Body of pancreas (tissue), 4 donors: Measurements from ENCODE around the gene SATB2. TPM values are rescaled to one million over a fixed set of nuclear protein-coding genes. Genes with fewer than 3 reads are reported as not detected.

Experiments
- ATAC-seq: fragments of 150-250 bp; one replicate; pipeline ENCODE4 v1.9.1; 2016
- DNase-seq, 4 donors: peaks; one replicate each; pipeline ENCODE4 v3.0.0-alpha.2; 2019
- H3K27ac ChIP-seq, 4 donors: fragments of 200-600 bp; sonication (generic); 1 replicate in 3 of 4; 2 replicates in 1 of 4; pipeline versions ENCODE4 v1.5.1 to v1.6.1; 2016 to 2019; ENCODE audit warnings: mild to moderate bottlenecking in 1 of 4, mixed read lengths in 1 of 4, moderate library complexity in 1 of 4
- H3K27me3 ChIP-seq, 2 donors: fragments of 200-600 bp; sonication (generic); one replicate each; pipeline ENCODE4 v1.6.0; 2016; ENCODE audit warnings: mild to moderate bottlenecking in 1 of 2
- H3K36me3 ChIP-seq, 2 donors: fragments of 200-600 bp; sonication (generic); replicated peaks in 1 of 2; 2 replicates each; pipeline ENCODE4 v1.5.1; 2016; ENCODE audit warnings: low read depth in 2 of 2; ENCODE audit not compliant: insufficient read depth in 1 of 2
- H3K4me1 ChIP-seq: fragments of 200-600 bp; sonication (generic); one replicate; pipeline ENCODE4 v1.6.0; 2016
- H3K4me3 ChIP-seq, 2 donors: fragments of 200-600 bp; sonication (generic); 1 replicate in 1 of 2; 2 replicates in 1 of 2; pipeline ENCODE4 v1.5.1; 2016 to 2019
- H3K9me3 ChIP-seq, 3 donors: fragments of 200-600 bp; sonication (generic); 1 replicate in 2 of 3; 2 replicates in 1 of 3; pipeline ENCODE4 v1.5.1; 2016
- POLR2A ChIP-seq, 3 donors: fragments of 450-650 bp; IDR thresholded peaks; one replicate each; pipeline ENCODE4 v1.6.1; 2016; ENCODE audit warnings: antibody characterized with exemption in 3 of 3, mild to moderate bottlenecking in 2 of 3
- WGBS, 2 donors: methylation state at CpG; one replicate each; pipeline ENCODE4 v1.1.5; 2017; 5-methylcytosine and 5-hydroxymethylcytosine counted together
- intact Hi-C: fragments of 100-400 bp; cut with DNase I; formaldehyde crosslinking; loops from one replicate; pipeline ENCODE4 v1.15.1; 2023
- total RNA-seq, 2 donors: library from RNA; depleted of rRNA; stranded (reverse); fragments of >200 nt; gene quantifications; one replicate each; pipeline ENCODE4 v1.1.0, GENCODE V29; 2016
- TF ChIP-seq, protein P1 (sequence below), 7 experiments: fragments of 450-650 bp in 4 of 7; fragments of 200-600 bp in 3 of 7; sonication (generic) in 3 of 7; IDR thresholded peaks; one replicate each; pipeline ENCODE4 v1.5.1; 2016 to 2019; ENCODE audit warnings: antibody characterized with exemption in 7 of 7

Gene SATB2
- total RNA-seq, 2 donors from 2014 or later: 2.6 to 4.3 TPM

- H3K4me1 ChIP-seq: no peaks in the 10 kb centered on the region
- H3K27me3 ChIP-seq: no peaks in the 10 kb centered on the region
- no peak overlapping the region for H3K4me3 ChIP-seq
- H3K36me3 ChIP-seq: peaks cover 0 to 1% of the 10 kb centered on the region in 2 donors
- DNase-seq (no peak), ATAC-seq (no peak)
- no peak overlapping the region for H3K27ac ChIP-seq
- WGBS, 2 donors: 81 to 84% methylated on average over 6 of the region's 6 CpGs
- intact Hi-C loops: no loop called here
- H3K9me3 ChIP-seq: no peaks in the 10 kb centered on the region
- TF ChIP-seq, protein P1, sequence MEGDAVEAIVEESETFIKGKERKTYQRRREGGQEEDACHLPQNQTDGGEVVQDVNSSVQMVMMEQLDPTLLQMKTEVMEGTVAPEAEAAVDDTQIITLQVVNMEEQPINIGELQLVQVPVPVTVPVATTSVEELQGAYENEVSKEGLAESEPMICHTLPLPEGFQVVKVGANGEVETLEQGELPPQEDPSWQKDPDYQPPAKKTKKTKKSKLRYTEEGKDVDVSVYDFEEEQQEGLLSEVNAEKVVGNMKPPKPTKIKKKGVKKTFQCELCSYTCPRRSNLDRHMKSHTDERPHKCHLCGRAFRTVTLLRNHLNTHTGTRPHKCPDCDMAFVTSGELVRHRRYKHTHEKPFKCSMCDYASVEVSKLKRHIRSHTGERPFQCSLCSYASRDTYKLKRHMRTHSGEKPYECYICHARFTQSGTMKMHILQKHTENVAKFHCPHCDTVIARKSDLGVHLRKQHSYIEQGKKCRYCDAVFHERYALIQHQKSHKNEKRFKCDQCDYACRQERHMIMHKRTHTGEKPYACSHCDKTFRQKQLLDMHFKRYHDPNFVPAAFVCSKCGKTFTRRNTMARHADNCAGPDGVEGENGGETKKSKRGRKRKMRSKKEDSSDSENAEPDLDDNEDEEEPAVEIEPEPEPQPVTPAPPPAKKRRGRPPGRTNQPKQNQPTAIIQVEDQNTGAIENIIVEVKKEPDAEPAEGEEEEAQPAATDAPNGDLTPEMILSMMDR (IDR thresholded peaks at IDR 0.05): no peak
- TF ChIP-seq POLR2A (IDR thresholded peaks at IDR 0.05): no peak
Measured at GRCh38 chr2:199303728-199304177, 154.0 kb downstream of the SATB2 start.

DNA sequence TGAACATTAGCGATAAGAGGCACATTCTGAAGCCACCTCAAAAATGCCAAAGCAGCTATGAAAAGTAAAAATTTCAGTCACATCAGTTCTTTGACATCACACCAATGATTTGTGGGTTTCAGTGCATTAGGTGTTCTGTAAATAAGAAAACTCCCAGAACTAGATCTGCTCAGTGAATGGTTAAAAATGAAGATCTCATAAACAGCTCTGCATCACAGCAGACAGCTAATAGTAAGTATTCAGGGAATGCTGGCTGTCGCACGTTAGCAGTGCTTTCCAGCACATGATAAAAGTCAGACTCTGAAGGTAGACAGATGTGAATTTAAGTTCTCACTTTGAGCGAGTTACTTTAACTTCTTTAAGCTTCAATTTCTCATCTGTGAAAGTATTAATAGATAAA is 154.9 kb downstream of the SATB2 start:
- ATAC-seq (no peak), DNase-seq (no peak)
- Histone ChIP-seq H3K9me3 (no peaks in the 10 kb centered on the region), H3K27ac (no peak overlapping the region), H3K4me1 (no peaks in the 10 kb centered on the region), H3K4me3 (no peak overlapping the region), H3K27me3 (no peaks in the 10 kb centered on the region), H3K36me3 (peaks cover 0 to 1% of the 10 kb centered on the region in 2 donors)
- WGBS, 2 donors: 57 to 65% methylated on average over 4 of the region's 4 CpGs
- intact Hi-C loops: no loop called here
- TF ChIP-seq, protein P1 (IDR thresholded peaks at IDR 0.05): no peak
- TF ChIP-seq POLR2A (IDR thresholded peaks at IDR 0.05): no peak

DNA sequence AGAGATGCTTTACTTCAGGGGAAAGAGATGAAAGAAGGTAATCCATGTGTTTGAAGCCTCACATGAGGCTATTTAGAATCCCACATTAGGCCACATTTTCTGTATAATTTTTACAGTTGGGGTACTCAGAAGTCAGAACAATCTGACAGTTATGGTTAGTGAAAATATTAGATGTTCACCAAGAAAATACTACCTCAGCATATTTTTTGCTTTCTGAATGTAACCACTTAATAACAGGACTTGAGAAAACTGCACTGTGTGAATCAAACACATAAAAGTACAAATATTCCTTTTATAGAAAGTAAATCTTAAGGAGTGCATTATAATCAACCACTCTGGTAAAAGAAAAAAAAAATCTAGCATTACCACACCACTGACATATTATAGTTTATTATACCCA is 169.3 kb downstream of the SATB2 start:
- H3K9me3 ChIP-seq: no peaks in the 10 kb centered on the region
- intact Hi-C loops: no loop called here
- H3K36me3 ChIP-seq: no peaks in the 10 kb centered on the region
- no peaks in the 10 kb centered on the region for H3K4me1 ChIP-seq
- no peak overlapping the region for H3K27ac ChIP-seq
- TF ChIP-seq POLR2A (IDR thresholded peaks at IDR 0.05): no peak
- TF ChIP-seq, protein P1 (IDR thresholded peaks at IDR 0.05): no peak
- DNase-seq (no peak), ATAC-seq (no peak)
- no peaks in the 10 kb centered on the region for H3K27me3 ChIP-seq
- no peak overlapping the region for H3K4me3 ChIP-seq

DNA sequence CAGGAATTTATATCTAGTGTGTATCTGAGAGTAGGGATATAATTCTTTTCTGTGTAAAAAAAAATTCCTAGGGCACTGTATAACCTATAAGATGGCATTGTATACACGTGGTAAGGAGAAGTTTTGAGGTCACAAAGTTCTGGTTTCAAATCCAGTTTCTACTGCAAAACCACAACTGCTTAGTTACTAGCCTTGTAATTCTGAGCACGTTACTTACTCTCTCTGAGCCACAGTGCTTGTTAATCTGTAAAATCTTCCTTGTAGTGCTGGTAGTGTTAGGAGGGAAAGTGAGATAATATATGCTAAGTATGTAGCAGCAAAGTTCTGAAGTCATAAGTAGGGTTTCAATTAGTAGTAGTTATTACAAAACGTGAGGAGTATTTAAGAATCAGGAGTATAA is 175.4 kb downstream of the SATB2 start:
- DNase-seq (no peak), ATAC-seq (no peak)
- Histone ChIP-seq H3K36me3 (no peaks in the 10 kb centered on the region), H3K27me3 (no peaks in the 10 kb centered on the region), H3K27ac (no peak overlapping the region), H3K9me3 (no peaks in the 10 kb centered on the region), H3K4me3 (no peak overlapping the region), H3K4me1 (no peaks in the 10 kb centered on the region)
- WGBS, 2 donors: 67 to 71% methylated on average over 3 of the region's 3 CpGs
- TF ChIP-seq POLR2A (IDR thresholded peaks at IDR 0.05): no peak
- TF ChIP-seq, protein P1 (IDR thresholded peaks at IDR 0.05): no peak
- intact Hi-C loops: no loop called here

DNA sequence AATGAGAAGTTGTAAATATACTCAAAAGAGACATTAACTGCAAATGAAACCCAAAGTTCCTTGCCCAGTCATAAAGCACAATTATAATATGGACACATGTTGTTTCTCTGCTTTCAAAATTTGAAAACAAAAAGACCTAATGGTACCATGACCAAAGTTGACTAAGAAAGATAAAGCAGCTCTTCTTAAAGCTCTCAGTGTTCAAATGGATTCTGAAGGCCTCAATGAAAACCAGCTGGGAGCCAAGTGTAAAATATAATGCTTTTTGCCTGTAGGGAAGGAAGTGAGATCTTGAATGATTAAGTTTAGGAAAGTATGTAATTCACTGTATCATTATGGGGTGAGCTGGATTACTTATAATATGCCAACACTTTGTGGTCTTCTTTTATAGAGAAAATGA is 178.6 kb downstream of the SATB2 start:
- no peak overlapping the region for H3K27ac ChIP-seq
- ATAC-seq (no peak), DNase-seq (no peak)
- H3K4me1 ChIP-seq: no peaks in the 10 kb centered on the region
- no peaks in the 10 kb centered on the region for H3K36me3 ChIP-seq
- intact Hi-C loops: no loop called here
- TF ChIP-seq POLR2A (IDR thresholded peaks at IDR 0.05): no peak
- TF ChIP-seq, protein P1 (IDR thresholded peaks at IDR 0.05): no peak
- H3K4me3 ChIP-seq: no peak overlapping the region
- no peaks in the 10 kb centered on the region for H3K27me3 ChIP-seq
- no peaks in the 10 kb centered on the region for H3K9me3 ChIP-seq
